K562 (cell line): Measurements from ENCODE around the gene RGS14. TPM values are rescaled to one million over a fixed set of nuclear protein-coding genes. Genes with fewer than 3 reads are reported as not detected.

Experiments
- CBX1 ChIP-seq: sonication (generic); IDR thresholded peaks from 2 replicates; pipeline ENCODE4 v1.6.1; 2016; ENCODE audit warnings: antibody characterized with exemption, low read depth, mild to moderate bottlenecking
- CHD2 ChIP-seq: IDR thresholded peaks from 2 replicates; pipeline ENCODE4 v1.6.1; 2011; ENCODE audit warnings: low read depth, low read length
- CTBP1 ChIP-seq: fragments of 450-650 bp; IDR thresholded peaks from 2 replicates; pipeline ENCODE4 v1.6.1; 2016; ENCODE audit warnings: borderline replicate concordance
- FOXM1 ChIP-seq, 2 experiments: fragments of 450-650 bp in 1 of 2; sonication (generic) in 1 of 2; formaldehyde crosslinking in 1 of 2; IDR thresholded peaks; 2 replicates each; pipeline versions ENCODE4 v1.6.1 to v1.9.0; 2017 to 2022; ENCODE audit warnings: low read depth in 2 of 2, mild to moderate bottlenecking in 2 of 2, missing genetic modification reagents in 1 of 2, moderate library complexity in 1 of 2
- HDAC2 ChIP-seq: fragments of 450-650 bp; IDR thresholded peaks from 2 replicates; pipeline ENCODE4 v1.6.1; 2016; ENCODE audit warnings: mild to moderate bottlenecking
- POLR2AphosphoS5 ChIP-seq: IDR thresholded peaks from 2 replicates; pipeline ENCODE4 v1.6.1; 2011; ENCODE audit warnings: mild to moderate bottlenecking, low read depth, low read length, moderate library complexity; ENCODE audit not compliant: control insufficient read depth, insufficient read depth
- SIRT6 ChIP-seq: IDR thresholded peaks from one replicate; pipeline ENCODE4 v1.6.1; 2012; ENCODE audit warnings: low read depth, mild to moderate bottlenecking, control low read depth, inconsistent platforms, low read length, moderate library complexity
- SP1 ChIP-seq: sonication (generic); formaldehyde crosslinking; IDR thresholded peaks from 2 replicates; pipeline ENCODE4 v1.8.1; 2022; ENCODE audit warnings: mild to moderate bottlenecking, missing genetic modification reagents
- TBP ChIP-seq: optimal IDR thresholded peaks from 2 replicates; pipeline ENCODE3; 2011; ENCODE audit warnings: low read depth, low read length, improper control_type of control experiment
- TRIM24 ChIP-seq, 2 experiments: fragments of 450-650 bp; IDR thresholded peaks; 2 replicates each; pipeline ENCODE4 v1.6.1; 2016
- ZKSCAN8 ChIP-seq: fragments of 200-800 bp; sonication (Bioruptor generic); IDR thresholded peaks from 2 replicates; pipeline ENCODE4 v1.6.1; 2016; ENCODE audit warnings: missing genetic modification characterization, missing compliant biosample characterization
- ZNF217 ChIP-seq: sonication (generic); formaldehyde crosslinking; IDR thresholded peaks from 2 replicates; pipeline ENCODE4 v1.8.0; 2022; ENCODE audit warnings: mild to moderate bottlenecking, missing genetic modification reagents
- ZNF23 ChIP-seq: fragments of 250-450 bp; sonication (Bioruptor Pico); IDR thresholded peaks from 2 replicates; pipeline ENCODE4 v1.4.0; 2020; ENCODE audit warnings: mild to moderate bottlenecking
- polyA plus RNA-seq, 8 experiments: library from polyadenylated mRNA; depleted of rRNA in 4 of 8; stranded (reverse) in 5 of 8; unstranded in 3 of 8; fragments of >200 nt; fragmentation: Nextera tagmentation in 2 of 8; fragmentation: Illumina TruSeq in 1 of 8; extraction: Ambion mirVana in 2 of 8; extraction: Trizol in 1 of 8; gene quantifications; 2 replicates each; pipeline versions ENCODE4 v1.2.1 to v1.2.3, GENCODE V29; 2011 to 2014; ENCODE audit warnings: inconsistent platforms in 1 of 8, missing spikeins in 1 of 8
- total RNA-seq, 7 experiments: library from RNA; depleted of rRNA in 6 of 7; stranded (reverse); fragments of >200 nt in 6 of 7; fragmentation: Illumina TruSeq in 2 of 7; extraction: Trizol in 2 of 7; gene quantifications; 2 replicates each; pipeline versions ENCODE4 v1.2.1 to v1.2.3, GENCODE V29; 2011 to 2021; ENCODE audit warnings: low replicate concordance in 1 of 7
- TF ChIP-seq, protein P1 (sequence below): fragments of 200-800 bp; sonication (Bioruptor generic); IDR thresholded peaks from 2 replicates; pipeline ENCODE4 v1.6.1; 2017; ENCODE audit warnings: missing genetic modification characterization, missing compliant biosample characterization
- TF ChIP-seq, protein P2 (sequence below): fragments of 250-450 bp; sonication (Bioruptor Pico); IDR thresholded peaks from 2 replicates; pipeline ENCODE4 v1.5.0; 2020; ENCODE audit warnings: mild to moderate bottlenecking
- TF ChIP-seq, protein P3 (sequence below): fragments of 250-450 bp; sonication (Bioruptor Pico); IDR thresholded peaks from 2 replicates; pipeline ENCODE4 v1.5.0; 2022; ENCODE audit warnings: mild to moderate bottlenecking
- TF ChIP-seq, protein P4 (sequence below), 2 experiments: IDR thresholded peaks; 2 replicates each; pipeline ENCODE4 v1.6.1; 2011; ENCODE audit warnings: borderline replicate concordance in 1 of 2, control low read depth in 1 of 2, low read depth in 1 of 2, low read length in 1 of 2, mild to moderate bottlenecking in 1 of 2, mixed read lengths in 1 of 2, moderate library complexity in 1 of 2; ENCODE audit not compliant: insufficient read depth in 1 of 2, insufficient read length in 1 of 2, poor library complexity in 1 of 2, severe bottlenecking in 1 of 2; ENCODE audit errors: extremely low read depth in 1 of 2
- TF ChIP-seq, protein P5 (sequence below): fragments of 450-650 bp; formaldehyde crosslinking; conservative IDR thresholded peaks from 2 replicates; pipeline ENCODE4 v1.4.0; 2022; ENCODE audit warnings: mild to moderate bottlenecking, missing genetic modification characterization

RGS14 gene
- total and polyA plus RNA-seq, 9 of the 15 experiments (the other 6 are each of a cell fraction or from before 2014, with no cell fraction given): 0.28 to 75.9 (median 34.5) TPM

DNA sequence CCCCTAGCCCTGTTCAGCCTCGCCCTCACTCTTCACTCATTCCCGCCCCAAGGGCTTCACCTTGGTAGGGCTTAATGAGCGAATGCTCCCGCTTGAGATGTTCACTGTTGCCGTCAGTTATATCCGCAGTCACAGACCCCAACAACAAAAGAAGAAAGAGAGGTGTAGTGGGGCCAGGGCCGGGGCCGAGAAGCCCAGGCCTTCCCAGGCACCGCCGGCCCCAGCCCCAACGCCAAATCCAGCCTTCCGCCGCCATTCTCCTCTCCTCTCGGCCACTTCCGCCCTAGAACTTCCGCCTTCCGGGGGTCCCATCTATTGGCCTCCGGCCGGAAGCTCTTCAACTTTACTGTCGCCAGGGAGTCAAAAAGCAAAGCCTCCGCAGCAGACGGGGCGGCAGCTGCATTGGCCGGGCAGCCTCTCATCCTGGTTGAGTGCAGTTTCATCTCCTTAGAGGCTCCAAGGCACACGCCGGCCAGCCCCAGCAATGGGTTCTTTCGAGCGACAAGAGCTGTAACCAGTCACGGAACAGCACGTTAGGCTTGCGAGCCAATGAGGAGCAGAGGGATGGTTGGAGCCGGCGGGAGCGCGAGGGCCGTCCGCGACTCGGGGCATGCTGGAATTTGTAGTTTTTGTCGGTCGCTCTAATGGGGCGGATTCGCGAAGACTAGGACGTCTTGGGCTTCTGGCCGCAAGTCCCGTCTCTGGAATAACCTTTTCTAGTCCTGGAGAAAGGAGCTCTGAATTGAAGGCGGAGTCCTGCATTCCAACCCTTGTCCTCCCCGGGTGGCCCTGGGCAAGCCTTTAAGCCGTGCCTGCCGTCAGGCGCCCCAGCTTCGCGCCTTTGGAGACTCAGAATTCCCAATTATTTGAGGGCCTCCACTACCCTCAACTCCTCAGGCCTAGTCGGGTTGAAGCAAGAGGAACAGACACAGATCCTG, 6.1 kb upstream of the RGS14 start, which contains the start of gene LMAN2 (continued):
- TF ChIP-seq TBP (peak; percentile 81), CTBP1 (no peak; the same call in 1 of the 2 replicates), POLR2AphosphoS5 (peak; percentile 70; the same call in 1 of the 2 replicates), SP1 (CRISPR knock-in tag) (peak; percentile 91), HDAC2 (peak; percentile 82), FOXM1 (IDR thresholded peaks at IDR 0.05; ENCODE audit: low read depth) (peak; percentile 64; the same call in 1 of the 2 replicates), FOXM1 (CRISPR knock-in tag; IDR thresholded peaks at IDR 0.05; ENCODE audit: low read depth) (0 out of 2 replicates have a peak, but pooled peaks have one; percentile 53), CHD2 (peak; percentile 86), SIRT6 (no peak), CBX1 (peak; percentile 78; the same call in 1 of the 2 replicates), ZNF217 (CRISPR knock-in tag) (no peak), ZKSCAN8 (CRISPR knock-in tag) (no peak), TRIM24 (IDR thresholded peaks at IDR 0.05) (peak in 1 of 2 experiments; percentile 98; a peak in 2 of 4 replicates), ZNF23 (no peak)
- TF ChIP-seq, protein P1, sequence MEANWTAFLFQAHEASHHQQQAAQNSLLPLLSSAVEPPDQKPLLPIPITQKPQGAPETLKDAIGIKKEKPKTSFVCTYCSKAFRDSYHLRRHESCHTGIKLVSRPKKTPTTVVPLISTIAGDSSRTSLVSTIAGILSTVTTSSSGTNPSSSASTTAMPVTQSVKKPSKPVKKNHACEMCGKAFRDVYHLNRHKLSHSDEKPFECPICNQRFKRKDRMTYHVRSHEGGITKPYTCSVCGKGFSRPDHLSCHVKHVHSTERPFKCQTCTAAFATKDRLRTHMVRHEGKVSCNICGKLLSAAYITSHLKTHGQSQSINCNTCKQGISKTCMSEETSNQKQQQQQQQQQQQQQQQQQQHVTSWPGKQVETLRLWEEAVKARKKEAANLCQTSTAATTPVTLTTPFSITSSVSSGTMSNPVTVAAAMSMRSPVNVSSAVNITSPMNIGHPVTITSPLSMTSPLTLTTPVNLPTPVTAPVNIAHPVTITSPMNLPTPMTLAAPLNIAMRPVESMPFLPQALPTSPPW (CRISPR knock-in tag): peak; percentile 61
- TF ChIP-seq, protein P2, sequence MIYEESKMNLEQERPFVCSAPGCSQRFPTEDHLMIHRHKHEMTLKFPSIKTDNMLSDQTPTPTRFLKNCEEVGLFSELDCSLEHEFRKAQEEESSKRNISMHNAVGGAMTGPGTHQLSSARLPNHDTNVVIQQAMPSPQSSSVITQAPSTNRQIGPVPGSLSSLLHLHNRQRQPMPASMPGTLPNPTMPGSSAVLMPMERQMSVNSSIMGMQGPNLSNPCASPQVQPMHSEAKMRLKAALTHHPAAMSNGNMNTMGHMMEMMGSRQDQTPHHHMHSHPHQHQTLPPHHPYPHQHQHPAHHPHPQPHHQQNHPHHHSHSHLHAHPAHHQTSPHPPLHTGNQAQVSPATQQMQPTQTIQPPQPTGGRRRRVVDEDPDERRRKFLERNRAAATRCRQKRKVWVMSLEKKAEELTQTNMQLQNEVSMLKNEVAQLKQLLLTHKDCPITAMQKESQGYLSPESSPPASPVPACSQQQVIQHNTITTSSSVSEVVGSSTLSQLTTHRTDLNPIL (CRISPR knock-in tag): no peak
- TF ChIP-seq, protein P3, sequence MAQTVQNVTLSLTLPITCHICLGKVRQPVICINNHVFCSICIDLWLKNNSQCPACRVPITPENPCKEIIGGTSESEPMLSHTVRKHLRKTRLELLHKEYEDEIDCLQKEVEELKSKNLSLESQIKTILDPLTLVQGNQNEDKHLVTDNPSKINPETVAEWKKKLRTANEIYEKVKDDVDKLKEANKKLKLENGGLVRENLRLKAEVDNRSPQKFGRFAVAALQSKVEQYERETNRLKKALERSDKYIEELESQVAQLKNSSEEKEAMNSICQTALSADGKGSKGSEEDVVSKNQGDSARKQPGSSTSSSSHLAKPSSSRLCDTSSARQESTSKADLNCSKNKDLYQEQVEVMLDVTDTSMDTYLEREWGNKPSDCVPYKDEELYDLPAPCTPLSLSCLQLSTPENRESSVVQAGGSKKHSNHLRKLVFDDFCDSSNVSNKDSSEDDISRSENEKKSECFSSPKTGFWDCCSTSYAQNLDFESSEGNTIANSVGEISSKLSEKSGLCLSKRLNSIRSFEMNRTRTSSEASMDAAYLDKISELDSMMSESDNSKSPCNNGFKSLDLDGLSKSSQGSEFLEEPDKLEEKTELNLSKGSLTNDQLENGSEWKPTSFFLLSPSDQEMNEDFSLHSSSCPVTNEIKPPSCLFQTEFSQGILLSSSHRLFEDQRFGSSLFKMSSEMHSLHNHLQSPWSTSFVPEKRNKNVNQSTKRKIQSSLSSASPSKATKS (CRISPR knock-in tag): no peak
- TF ChIP-seq, protein P4, sequence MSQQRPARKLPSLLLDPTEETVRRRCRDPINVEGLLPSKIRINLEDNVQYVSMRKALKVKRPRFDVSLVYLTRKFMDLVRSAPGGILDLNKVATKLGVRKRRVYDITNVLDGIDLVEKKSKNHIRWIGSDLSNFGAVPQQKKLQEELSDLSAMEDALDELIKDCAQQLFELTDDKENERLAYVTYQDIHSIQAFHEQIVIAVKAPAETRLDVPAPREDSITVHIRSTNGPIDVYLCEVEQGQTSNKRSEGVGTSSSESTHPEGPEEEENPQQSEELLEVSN (IDR thresholded peaks at IDR 0.05; ENCODE audit: borderline replicate concordance in 1 of 2, extremely low read depth in 1 of 2, insufficient read depth in 1 of 2, insufficient read length in 1 of 2, low read depth in 1 of 2, low read length in 1 of 2, poor library complexity in 1 of 2, severe bottlenecking in 1 of 2): peak; percentile 60 to 72
- TF ChIP-seq, protein P5, sequence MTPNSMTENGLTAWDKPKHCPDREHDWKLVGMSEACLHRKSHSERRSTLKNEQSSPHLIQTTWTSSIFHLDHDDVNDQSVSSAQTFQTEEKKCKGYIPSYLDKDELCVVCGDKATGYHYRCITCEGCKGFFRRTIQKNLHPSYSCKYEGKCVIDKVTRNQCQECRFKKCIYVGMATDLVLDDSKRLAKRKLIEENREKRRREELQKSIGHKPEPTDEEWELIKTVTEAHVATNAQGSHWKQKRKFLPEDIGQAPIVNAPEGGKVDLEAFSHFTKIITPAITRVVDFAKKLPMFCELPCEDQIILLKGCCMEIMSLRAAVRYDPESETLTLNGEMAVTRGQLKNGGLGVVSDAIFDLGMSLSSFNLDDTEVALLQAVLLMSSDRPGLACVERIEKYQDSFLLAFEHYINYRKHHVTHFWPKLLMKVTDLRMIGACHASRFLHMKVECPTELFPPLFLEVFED (CRISPR knock-in tag): peak; percentile 63; the same call in 1 of the 2 replicates
